Measurements from ENCODE around the gene KTN1.

The KTN1 gene

GRCh38 chr14:55614304-55614703 is 34.3 kb downstream of the KTN1 start:
- DNase-seq = no peak

- DNase-seq = no peak
Measured at GRCh38 chr14:55620277-55620676, 40.3 kb downstream of the KTN1 start.

GRCh38 chr14:55620981-55621380 is 41.0 kb downstream of the KTN1 start:
- no peak for DNase-seq

GRCh38 chr14:55621391-55621790 is 41.4 kb downstream of the KTN1 start:
- no peak for DNase-seq

GRCh38 chr14:55624913-55625312 is 44.9 kb downstream of the KTN1 start:
- no peak for DNase-seq

GRCh38 chr14:55625481-55625880 is 45.5 kb downstream of the KTN1 start:
- DNase-seq = no peak

GRCh38 chr14:55626131-55626530 is 46.1 kb downstream of the KTN1 start:
- no peak for DNase-seq

- no peak for DNase-seq
Measured at GRCh38 chr14:55628426-55628825, 48.4 kb downstream of the KTN1 start.

GRCh38 chr14:55638665-55639064 is 58.7 kb downstream of the KTN1 start:
- DNase-seq = no peak

- no peak for DNase-seq
Measured at GRCh38 chr14:55641290-55641689, 61.3 kb downstream of the KTN1 start.

- no peak for DNase-seq
Measured at GRCh38 chr14:55641954-55642353, 61.9 kb downstream of the KTN1 start.

GRCh38 chr14:55645145-55645544 is 65.1 kb downstream of the KTN1 start:
- no peak for DNase-seq

- no peak for DNase-seq
Measured at GRCh38 chr14:55645845-55646832, 66.1 kb downstream of the KTN1 start.

- DNase-seq = no peak
Measured at GRCh38 chr14:55650992-55651391, 71.0 kb downstream of the KTN1 start.

GRCh38 chr14:55654243-55654642 is 74.2 kb downstream of the KTN1 start:
- DNase-seq = no peak

- DNase-seq = no peak
Measured at GRCh38 chr14:55661029-55661428, 81.0 kb downstream of the KTN1 start.

- no peak for DNase-seq
Measured at GRCh38 chr14:55662752-55663151, 82.7 kb downstream of the KTN1 start.

- DNase-seq = no peak
Measured at GRCh38 chr14:55665067-55665675, 85.2 kb downstream of the KTN1 start.

GRCh38 chr14:55667801-55668200 is 87.8 kb downstream of the KTN1 start:
- DNase-seq = no peak

GRCh38 chr14:55671641-55672040 is 91.6 kb downstream of the KTN1 start:
- no peak for DNase-seq

GRCh38 chr14:55673048-55673447 is 93.0 kb downstream of the KTN1 start:
- no peak for DNase-seq

GRCh38 chr14:55681096-55681495 is 101.1 kb downstream of the KTN1 start:
- no peak for DNase-seq

- DNase-seq = no peak
Measured at GRCh38 chr14:55684956-55685584, 105.1 kb downstream of the KTN1 start.

GRCh38 chr14:55686713-55687112 is 106.7 kb downstream of the KTN1 start:
- no peak for DNase-seq

Measured in NCI-H1092 (cell line).